Progenitor cell of endocrine pancreas (in vitro differentiated cells): ENCODE results near the gene ABI1. TPM values are rescaled to one million over a fixed set of nuclear protein-coding genes. Genes with fewer than 3 reads are reported as not detected.

Experiments used
- DNase-seq: peaks from one replicate; pipeline ENCODE4 v3.0.0; 2021; ENCODE audit warnings: low spot score; ENCODE audit not compliant: unreplicated experiment
- H3K27ac Mint-ChIP-seq: 2 replicates; pipeline ENCODE4 v1.8.0; 2021; ENCODE audit warnings: mild to moderate bottlenecking, moderate library complexity, mixed read lengths
- H3K27me3 Mint-ChIP-seq: 2 replicates; pipeline ENCODE4 v1.8.0; 2021; ENCODE audit warnings: mixed read lengths
- H3K36me3 Mint-ChIP-seq: 2 replicates; pipeline ENCODE4 v1.8.0; 2022; ENCODE audit warnings: mixed read lengths; ENCODE audit not compliant: insufficient read depth
- H3K4me1 Mint-ChIP-seq: 2 replicates; pipeline ENCODE4 v1.8.0; 2021; ENCODE audit warnings: low read depth, mixed read lengths
- H3K4me3 Mint-ChIP-seq: 2 replicates; pipeline ENCODE4 v1.8.0; 2021; ENCODE audit warnings: low read depth, mild to moderate bottlenecking, moderate library complexity, mixed read lengths
- H3K9me3 Mint-ChIP-seq: 2 replicates; pipeline ENCODE4 v1.8.0; 2021; ENCODE audit warnings: low read depth, mixed read lengths
- total RNA-seq: library from RNA; stranded (reverse); gene quantifications from 2 replicates; pipeline ENCODE4 v1.2.1, GENCODE V29; 2021
- TF ChIP-seq, protein P1 (sequence below): fragments of 200-600 bp; sonication (generic); IDR thresholded peaks from one replicate; pipeline ENCODE4 v1.5.0; 2021; ENCODE audit warnings: antibody characterized with exemption, mild to moderate bottlenecking; ENCODE audit not compliant: unreplicated experiment

ABI1 gene
- total RNA-seq, 1 donor from 2014 or later: 48.2 TPM

DNA sequence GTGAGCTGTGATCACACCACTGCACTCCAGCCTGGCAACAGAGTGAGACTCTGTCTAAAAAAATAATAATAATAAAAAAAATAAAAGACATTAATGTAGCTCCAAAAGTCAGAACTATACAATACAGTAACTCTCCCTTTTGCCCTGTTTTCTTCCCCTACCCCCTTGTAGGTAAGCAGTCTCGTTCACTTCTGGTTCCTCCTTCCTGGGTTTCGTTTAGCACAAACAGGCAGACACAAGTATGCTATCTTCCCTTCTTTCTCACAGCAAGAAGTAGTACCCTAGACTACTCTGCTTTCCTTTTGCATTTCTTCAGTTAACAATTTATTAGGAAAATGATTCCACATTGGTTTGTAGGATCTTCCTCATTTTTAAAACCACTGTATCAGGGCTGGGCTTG is 130.2 kb downstream of the ABI1 start:
- no peak for DNase-seq
- TF ChIP-seq, protein P1, sequence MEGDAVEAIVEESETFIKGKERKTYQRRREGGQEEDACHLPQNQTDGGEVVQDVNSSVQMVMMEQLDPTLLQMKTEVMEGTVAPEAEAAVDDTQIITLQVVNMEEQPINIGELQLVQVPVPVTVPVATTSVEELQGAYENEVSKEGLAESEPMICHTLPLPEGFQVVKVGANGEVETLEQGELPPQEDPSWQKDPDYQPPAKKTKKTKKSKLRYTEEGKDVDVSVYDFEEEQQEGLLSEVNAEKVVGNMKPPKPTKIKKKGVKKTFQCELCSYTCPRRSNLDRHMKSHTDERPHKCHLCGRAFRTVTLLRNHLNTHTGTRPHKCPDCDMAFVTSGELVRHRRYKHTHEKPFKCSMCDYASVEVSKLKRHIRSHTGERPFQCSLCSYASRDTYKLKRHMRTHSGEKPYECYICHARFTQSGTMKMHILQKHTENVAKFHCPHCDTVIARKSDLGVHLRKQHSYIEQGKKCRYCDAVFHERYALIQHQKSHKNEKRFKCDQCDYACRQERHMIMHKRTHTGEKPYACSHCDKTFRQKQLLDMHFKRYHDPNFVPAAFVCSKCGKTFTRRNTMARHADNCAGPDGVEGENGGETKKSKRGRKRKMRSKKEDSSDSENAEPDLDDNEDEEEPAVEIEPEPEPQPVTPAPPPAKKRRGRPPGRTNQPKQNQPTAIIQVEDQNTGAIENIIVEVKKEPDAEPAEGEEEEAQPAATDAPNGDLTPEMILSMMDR: no peak
- Mint-ChIP-seq H3K27me3 (no peaks in the 10 kb centered on the region), H3K9me3 (no peaks in the 10 kb centered on the region), H3K4me1 (peaks cover 24% of the 10 kb centered on the region), H3K36me3 (peaks cover 12% of the 10 kb centered on the region), H3K27ac (no peak overlapping the region), H3K4me3 (no peak overlapping the region)

DNA sequence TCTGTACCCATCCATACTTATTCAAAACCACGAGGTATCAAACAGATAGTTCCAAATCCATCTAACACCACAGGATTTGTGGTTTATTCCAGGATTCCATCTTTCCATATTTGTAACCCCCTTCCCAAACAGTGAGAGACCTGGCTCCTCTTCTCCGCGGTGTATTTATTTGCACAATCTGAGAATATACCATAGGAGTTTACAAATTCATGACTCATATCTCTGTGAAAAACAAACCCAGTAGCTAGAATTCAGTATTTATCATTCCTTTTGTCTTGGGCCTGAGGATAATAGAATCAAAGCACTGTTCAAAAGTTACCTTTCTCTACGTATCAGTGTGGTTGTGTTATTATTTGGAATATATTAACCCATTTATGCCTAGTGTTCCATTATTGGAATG is 131.4 kb downstream of the ABI1 start:
- Mint-ChIP-seq H3K27ac (no peak overlapping the region), H3K36me3 (peaks cover 9% of the 10 kb centered on the region), H3K4me3 (no peak overlapping the region), H3K9me3 (no peaks in the 10 kb centered on the region), H3K4me1 (peaks cover 13% of the 10 kb centered on the region), H3K27me3 (no peaks in the 10 kb centered on the region)
- TF ChIP-seq, protein P1: no peak
- no peak for DNase-seq

DNA sequence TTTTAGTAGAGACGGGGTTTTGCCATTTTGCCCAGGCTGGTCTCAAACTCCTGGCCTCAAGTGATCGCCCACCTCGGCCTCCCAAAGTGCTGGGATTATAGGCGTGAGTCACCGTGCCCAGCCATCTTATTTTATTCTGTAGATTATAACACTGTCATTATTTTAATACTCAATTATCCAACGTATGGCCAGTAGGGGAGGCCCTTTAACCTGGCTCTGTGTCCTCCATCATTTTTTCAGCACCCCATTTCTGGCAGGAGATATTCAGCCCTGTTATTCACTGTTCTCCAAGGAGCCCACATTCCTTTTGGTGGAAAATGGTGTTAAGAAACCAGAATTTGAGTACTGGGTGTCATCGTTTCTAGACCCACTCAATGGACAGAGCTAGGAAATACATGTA is 131.8 kb downstream of the ABI1 start:
- no peaks in the 10 kb centered on the region for H3K27me3 Mint-ChIP-seq
- H3K36me3 Mint-ChIP-seq: peaks cover 9% of the 10 kb centered on the region
- peaks cover 8% of the 10 kb centered on the region for H3K4me1 Mint-ChIP-seq
- H3K4me3 Mint-ChIP-seq: no peak overlapping the region
- no peak for DNase-seq
- H3K27ac Mint-ChIP-seq: no peak overlapping the region
- no peaks in the 10 kb centered on the region for H3K9me3 Mint-ChIP-seq
- TF ChIP-seq, protein P1: no peak

DNA sequence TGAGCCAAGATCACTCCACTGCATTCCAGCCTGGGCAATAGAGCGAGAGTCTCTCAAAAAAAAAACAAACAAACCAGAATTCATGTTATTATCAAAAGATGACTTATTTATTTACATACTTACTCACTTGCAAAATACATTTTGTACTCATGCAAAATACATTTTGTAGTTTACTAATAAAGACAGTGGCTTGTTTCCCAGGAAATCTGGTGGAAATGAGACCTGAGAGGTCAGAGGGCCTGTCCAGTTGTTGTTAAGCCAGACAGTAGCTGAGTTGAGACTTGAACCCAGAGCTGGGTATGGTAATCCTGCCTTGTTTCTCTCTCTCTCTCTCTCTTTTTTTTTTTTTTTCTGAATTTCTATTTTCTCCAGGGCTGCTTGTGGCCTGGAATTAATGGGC is 133.8 kb downstream of the ABI1 start:
- no peaks in the 10 kb centered on the region for H3K9me3 Mint-ChIP-seq
- no peak for DNase-seq
- H3K36me3 Mint-ChIP-seq: peaks cover 9% of the 10 kb centered on the region
- TF ChIP-seq, protein P1: no peak
- no peaks in the 10 kb centered on the region for H3K27me3 Mint-ChIP-seq
- H3K27ac Mint-ChIP-seq: no peak overlapping the region
- H3K4me3 Mint-ChIP-seq: no peak overlapping the region
- no peaks in the 10 kb centered on the region for H3K4me1 Mint-ChIP-seq

DNA sequence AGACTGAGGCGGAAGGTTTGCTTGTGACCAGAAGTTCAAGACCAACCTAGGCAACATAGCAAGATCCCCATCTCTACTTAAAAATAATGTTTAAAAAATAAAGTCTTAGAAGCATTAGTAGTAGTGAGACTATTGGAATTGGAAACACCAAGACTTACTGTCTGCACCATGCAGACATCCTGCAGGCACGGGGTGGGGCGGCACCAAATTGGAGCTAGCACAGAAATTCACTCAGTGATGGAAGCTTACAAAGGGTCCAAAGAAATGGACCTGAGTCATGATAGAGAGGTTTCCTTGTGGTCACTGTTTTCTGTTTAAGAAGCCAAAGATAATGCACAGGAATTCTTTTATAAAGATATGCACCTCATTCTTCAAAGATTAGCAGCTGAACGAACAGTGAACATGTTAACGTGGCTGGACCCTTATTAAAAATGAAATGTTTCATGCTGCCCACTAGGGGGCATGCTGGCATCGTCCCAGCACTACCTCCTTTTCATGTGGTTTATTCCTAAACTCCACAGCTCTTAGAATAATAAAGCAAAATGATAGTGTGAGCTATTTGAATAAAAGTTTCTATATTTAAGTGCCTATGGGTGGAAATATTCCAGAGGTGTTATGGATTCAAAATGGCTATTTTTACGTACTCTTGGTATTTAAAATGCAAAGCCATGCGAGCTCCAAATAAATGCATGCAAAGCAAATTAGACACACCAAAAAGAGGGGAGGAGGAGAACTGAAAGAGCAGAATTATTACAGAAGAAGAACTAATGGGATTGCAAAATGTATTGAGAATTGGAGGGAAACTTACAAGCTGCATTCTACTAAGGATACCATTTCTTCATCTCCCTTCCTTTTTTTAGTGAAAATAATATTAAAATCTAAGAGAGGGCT is 134.7 kb downstream of the ABI1 start:
- Mint-ChIP-seq H3K4me3 (no peak overlapping the region), H3K36me3 (peaks cover 9% of the 10 kb centered on the region), H3K27me3 (no peaks in the 10 kb centered on the region), H3K4me1 (no peaks in the 10 kb centered on the region), H3K27ac (peak overlapping the region; percentile 24), H3K9me3 (no peaks in the 10 kb centered on the region)
- no peak for DNase-seq
- TF ChIP-seq, protein P1: peak; percentile 88
